ENCODE results near the gene STRA6. TPM values are rescaled to one million over a fixed set of nuclear protein-coding genes. Genes with fewer than 3 reads are reported as not detected.
A peak's percentile ranks its signal among the peaks of the same experiment; 100 is the strongest.

The STRA6 gene
- total RNA-seq, 4 donors from 2014 or later = 0.76 to 2.2 (median 1.5) TPM; not detected in 1

GRCh38 chr15:74200871-74201419 is 1.6 kb downstream of the STRA6 start:
- peaks cover 0 to 4% (median 0%) of the 10 kb centered on the region in 4 donors for H3K27me3 ChIP-seq
- H3K27ac ChIP-seq = peak overlapping the region; percentile 11 to 58 (median 31)
- 63 to 79% methylated on average over 3 to 5 of the region's 8 CpGs for WGBS, 2 donors

GRCh38 chr15:74200412-74200815 is 2.2 kb downstream of the STRA6 start:
- peaks cover 11 to 99% (median 58%) of the 10 kb centered on the region in 3 donors for H3K4me1 ChIP-seq
- 0% methylated on average over 1 of the region's 1 CpG for WGBS, 2 donors
- peak overlapping the region in 2 of 4 donors; percentile 32 to 58 for H3K27ac ChIP-seq
- no peak overlapping the region for H3K4me3 ChIP-seq
- H3K9me3 ChIP-seq = no peaks in the 10 kb centered on the region
- DNase-seq = no peak
- H3K36me3 ChIP-seq = no peaks in the 10 kb centered on the region
- intact Hi-C loops (cut with DNase I) = no loop called here
- peaks cover 0 to 4% (median 0%) of the 10 kb centered on the region in 4 donors for H3K27me3 ChIP-seq
- no peak for TF ChIP-seq CTCF (IDR thresholded peaks at IDR 0.05)
- TF ChIP-seq POLR2A (IDR thresholded peaks at IDR 0.05) = no peak

More at GRCh38 chr15:74200871-74201419, 1.6 kb downstream of the STRA6 start:
- Histone ChIP-seq H3K4me1 (peaks cover 11 to 98% (median 53%) of the 10 kb centered on the region in 3 donors), H3K36me3 (no peaks in the 10 kb centered on the region), H3K9me3 (no peaks in the 10 kb centered on the region), H3K4me3 (no peak overlapping the region)
- intact Hi-C loops (cut with DNase I) = no loop called here
- TF ChIP-seq POLR2A (IDR thresholded peaks at IDR 0.05) (no peak), CTCF (IDR thresholded peaks at IDR 0.05) (no peak)
- no peak for DNase-seq

- TF ChIP-seq CTCF (IDR thresholded peaks at IDR 0.05) = no peak
- TF ChIP-seq POLR2A (IDR thresholded peaks at IDR 0.05) = no peak
- Histone ChIP-seq H3K4me1 (peaks cover 11 to 99% (median 58%) of the 10 kb centered on the region in 3 donors), H3K4me3 (no peak overlapping the region), H3K36me3 (no peaks in the 10 kb centered on the region), H3K27me3 (peaks cover 0 to 4% (median 0%) of the 10 kb centered on the region in 4 donors), H3K27ac (no peak overlapping the region), H3K9me3 (no peaks in the 10 kb centered on the region)
- DNase-seq = no peak
- 88 to 96% methylated on average over 3 to 5 of the region's 6 CpGs for WGBS, 2 donors
- intact Hi-C loops (cut with DNase I) = no loop called here
These were observed 3.3 kb downstream of the STRA6 start for GRCh38 chr15:74199297-74199652.

- no peak for TF ChIP-seq CTCF (IDR thresholded peaks at IDR 0.05)
- no peak for TF ChIP-seq POLR2A (IDR thresholded peaks at IDR 0.05)
- Histone ChIP-seq H3K9me3 (no peaks in the 10 kb centered on the region), H3K27ac (peak overlapping the region in 1 of 4 donors; percentile 37), H3K4me3 (no peak overlapping the region), H3K4me1 (peaks cover 16 to 99% (median 59%) of the 10 kb centered on the region in 3 donors), H3K36me3 (no peaks in the 10 kb centered on the region), H3K27me3 (no peaks in the 10 kb centered on the region)
- WGBS, 2 donors = 95% methylated on average over 7 of the region's 9 CpGs; no CpG with 5 or more reads in 1 of the 2 donors
- intact Hi-C loops (cut with DNase I) = no loop called here
- no peak for DNase-seq
These were observed 5.2 kb downstream of the STRA6 start for GRCh38 chr15:74197176-74197965.

GRCh38 chr15:74196175-74196574 is 6.4 kb downstream of the STRA6 start:
- H3K27ac ChIP-seq = peak overlapping the region in 3 of 4 donors; percentile 10 to 37 (median 21)
- WGBS, 2 donors = 12 to 40% methylated on average over 1 to 6 of the region's 7 CpGs
- no peak overlapping the region for H3K4me3 ChIP-seq
- DNase-seq = no peak
- no peaks in the 10 kb centered on the region for H3K27me3 ChIP-seq
- H3K36me3 ChIP-seq = no peaks in the 10 kb centered on the region
- H3K9me3 ChIP-seq = no peaks in the 10 kb centered on the region
- no peak for TF ChIP-seq POLR2A (IDR thresholded peaks at IDR 0.05)
- no peak for TF ChIP-seq CTCF (IDR thresholded peaks at IDR 0.05)
- H3K4me1 ChIP-seq = peaks cover 15 to 94% (median 47%) of the 10 kb centered on the region in 3 donors
- intact Hi-C loops (cut with DNase I) = no loop called here

All from esophagus squamous epithelium (tissue), 5 donors.